Measurements from ENCODE around the gene FGF14.

Gene FGF14

GRCh38 chr13:102191951-102192502, 209.8 kb downstream of the FGF14 start:
- Histone ChIP-seq H3K27me3 (replicated peaks in 2 of 5; ENCODE audit: control insufficient read depth in 4 of 5, insufficient read depth in 5 of 5, low read length in 4 of 5) (no peaks in the 10 kb centered on the region), H3K27ac (ENCODE audit: insufficient read depth in 1 of 2, low read depth in 1 of 2, low read length in 2 of 2, poor library complexity in 1 of 2, severe bottlenecking in 2 of 2) (no peak overlapping the region), H3K4me3 (ENCODE audit: control insufficient read depth in 1 of 7, extremely low read depth in 1 of 7, insufficient read depth in 4 of 7, low read depth in 2 of 7, low read length in 6 of 7) (no peak overlapping the region), H3K36me3 (ENCODE audit: control insufficient read depth in 4 of 4, insufficient read depth in 4 of 4, low read length in 3 of 4) (no peaks in the 10 kb centered on the region), H3K9me3 (ENCODE audit: control extremely low read depth in 1 of 5, control insufficient read depth in 4 of 5, insufficient read depth in 2 of 5, low read depth in 1 of 5, low read length in 4 of 5) (no peaks in the 10 kb centered on the region), H3K4me1 (ENCODE audit: control extremely low read depth in 1 of 4, control insufficient read depth in 4 of 4, insufficient read depth in 4 of 4, low read length in 3 of 4) (no peaks in the 10 kb centered on the region)
- DNase-seq, result no peak
- WGBS (ENCODE audit: insufficient coverage), result 20% methylated on average over 1 of the region's 1 CpG
- ChIA-PET POLR2A (no interaction called here), CTCF (no interaction called here)

GRCh38 chr13:102190930-102191329, 210.9 kb downstream of the FGF14 start:
- DNase-seq, result no peak
- Histone ChIP-seq H3K27me3 (replicated peaks in 2 of 5; ENCODE audit: control insufficient read depth in 4 of 5, insufficient read depth in 5 of 5, low read length in 4 of 5) (no peaks in the 10 kb centered on the region), H3K9me3 (ENCODE audit: control extremely low read depth in 1 of 5, control insufficient read depth in 4 of 5, insufficient read depth in 2 of 5, low read depth in 1 of 5, low read length in 4 of 5) (no peaks in the 10 kb centered on the region), H3K27ac (ENCODE audit: insufficient read depth in 1 of 2, low read depth in 1 of 2, low read length in 2 of 2, poor library complexity in 1 of 2, severe bottlenecking in 2 of 2) (no peak overlapping the region), H3K36me3 (ENCODE audit: control insufficient read depth in 4 of 4, insufficient read depth in 4 of 4, low read length in 3 of 4) (no peaks in the 10 kb centered on the region), H3K4me3 (ENCODE audit: control insufficient read depth in 1 of 7, extremely low read depth in 1 of 7, insufficient read depth in 4 of 7, low read depth in 2 of 7, low read length in 6 of 7) (no peak overlapping the region), H3K4me1 (ENCODE audit: control extremely low read depth in 1 of 4, control insufficient read depth in 4 of 4, insufficient read depth in 4 of 4, low read length in 3 of 4) (no peaks in the 10 kb centered on the region)
- POLR2A ChIA-PET, result no interaction called here
- CTCF ChIA-PET, result interaction anchor here (0.6 kb wide), 1 partner anchor 90 kb away, joined by 3 read pairs; no protein-coding TSS in a partner anchor
- 100% methylated on average over 1 of the region's 2 CpGs for WGBS (ENCODE audit: insufficient coverage)

- Histone ChIP-seq H3K4me1 (ENCODE audit: control extremely low read depth in 1 of 4, control insufficient read depth in 4 of 4, insufficient read depth in 4 of 4, low read length in 3 of 4) (no peaks in the 10 kb centered on the region), H3K27me3 (replicated peaks in 2 of 5; ENCODE audit: control insufficient read depth in 4 of 5, insufficient read depth in 5 of 5, low read length in 4 of 5) (no peaks in the 10 kb centered on the region), H3K36me3 (ENCODE audit: control insufficient read depth in 4 of 4, insufficient read depth in 4 of 4, low read length in 3 of 4) (no peaks in the 10 kb centered on the region), H3K4me3 (ENCODE audit: control insufficient read depth in 1 of 7, extremely low read depth in 1 of 7, insufficient read depth in 4 of 7, low read depth in 2 of 7, low read length in 6 of 7) (no peak overlapping the region), H3K9me3 (ENCODE audit: control extremely low read depth in 1 of 5, control insufficient read depth in 4 of 5, insufficient read depth in 2 of 5, low read depth in 1 of 5, low read length in 4 of 5) (no peaks in the 10 kb centered on the region), H3K27ac (ENCODE audit: insufficient read depth in 1 of 2, low read depth in 1 of 2, low read length in 2 of 2, poor library complexity in 1 of 2, severe bottlenecking in 2 of 2) (no peak overlapping the region)
- WGBS (ENCODE audit: insufficient coverage), result 96% methylated on average over 2 of the region's 4 CpGs
- ChIA-PET CTCF (no interaction called here), POLR2A (no interaction called here)
- no peak for DNase-seq
Observed at GRCh38 chr13:102187313-102187712, 214.5 kb downstream of the FGF14 start.

- no peaks in the 10 kb centered on the region for H3K36me3 ChIP-seq (ENCODE audit: control insufficient read depth in 4 of 4, insufficient read depth in 4 of 4, low read length in 3 of 4)
- H3K27me3 ChIP-seq (replicated peaks in 2 of 5; ENCODE audit: control insufficient read depth in 4 of 5, insufficient read depth in 5 of 5, low read length in 4 of 5), result no peaks in the 10 kb centered on the region
- no peaks in the 10 kb centered on the region for H3K4me1 ChIP-seq (ENCODE audit: control extremely low read depth in 1 of 4, control insufficient read depth in 4 of 4, insufficient read depth in 4 of 4, low read length in 3 of 4)
- no peak for DNase-seq
- ChIA-PET CTCF (no interaction called here), POLR2A (no interaction called here)
- no peaks in the 10 kb centered on the region for H3K9me3 ChIP-seq (ENCODE audit: control extremely low read depth in 1 of 5, control insufficient read depth in 4 of 5, insufficient read depth in 2 of 5, low read depth in 1 of 5, low read length in 4 of 5)
- H3K4me3 ChIP-seq (ENCODE audit: control insufficient read depth in 1 of 7, extremely low read depth in 1 of 7, insufficient read depth in 4 of 7, low read depth in 2 of 7, low read length in 6 of 7), result no peak overlapping the region
- no peak overlapping the region for H3K27ac ChIP-seq (ENCODE audit: insufficient read depth in 1 of 2, low read depth in 1 of 2, low read length in 2 of 2, poor library complexity in 1 of 2, severe bottlenecking in 2 of 2)
- no CpG with 5 or more reads among the region's 5 CpGs for WGBS (ENCODE audit: insufficient coverage)
Observed at GRCh38 chr13:102185375-102185984, 216.4 kb downstream of the FGF14 start.

GRCh38 chr13:102183509-102184182, 218.2 kb downstream of the FGF14 start:
- H3K4me1 ChIP-seq (ENCODE audit: control extremely low read depth in 1 of 4, control insufficient read depth in 4 of 4, insufficient read depth in 4 of 4, low read length in 3 of 4), result no peaks in the 10 kb centered on the region
- POLR2A ChIA-PET, result no interaction called here
- H3K4me3 ChIP-seq (ENCODE audit: control insufficient read depth in 1 of 7, extremely low read depth in 1 of 7, insufficient read depth in 4 of 7, low read depth in 2 of 7, low read length in 6 of 7), result no peak overlapping the region
- CTCF ChIA-PET, result no interaction called here
- no peaks in the 10 kb centered on the region for H3K36me3 ChIP-seq (ENCODE audit: control insufficient read depth in 4 of 4, insufficient read depth in 4 of 4, low read length in 3 of 4)
- H3K27me3 ChIP-seq (replicated peaks in 2 of 5; ENCODE audit: control insufficient read depth in 4 of 5, insufficient read depth in 5 of 5, low read length in 4 of 5), result no peaks in the 10 kb centered on the region
- no peaks in the 10 kb centered on the region for H3K9me3 ChIP-seq (ENCODE audit: control extremely low read depth in 1 of 5, control insufficient read depth in 4 of 5, insufficient read depth in 2 of 5, low read depth in 1 of 5, low read length in 4 of 5)
- H3K27ac ChIP-seq (ENCODE audit: insufficient read depth in 1 of 2, low read depth in 1 of 2, low read length in 2 of 2, poor library complexity in 1 of 2, severe bottlenecking in 2 of 2), result no peak overlapping the region
- 95% methylated on average over 4 of the region's 4 CpGs for WGBS (ENCODE audit: insufficient coverage)
- DNase-seq, result no peak

- Histone ChIP-seq H3K9me3 (ENCODE audit: control extremely low read depth in 1 of 5, control insufficient read depth in 4 of 5, insufficient read depth in 2 of 5, low read depth in 1 of 5, low read length in 4 of 5) (no peaks in the 10 kb centered on the region), H3K27me3 (replicated peaks in 2 of 5; ENCODE audit: control insufficient read depth in 4 of 5, insufficient read depth in 5 of 5, low read length in 4 of 5) (no peaks in the 10 kb centered on the region), H3K36me3 (ENCODE audit: control insufficient read depth in 4 of 4, insufficient read depth in 4 of 4, low read length in 3 of 4) (no peaks in the 10 kb centered on the region), H3K4me3 (ENCODE audit: control insufficient read depth in 1 of 7, extremely low read depth in 1 of 7, insufficient read depth in 4 of 7, low read depth in 2 of 7, low read length in 6 of 7) (no peak overlapping the region), H3K4me1 (ENCODE audit: control extremely low read depth in 1 of 4, control insufficient read depth in 4 of 4, insufficient read depth in 4 of 4, low read length in 3 of 4) (no peaks in the 10 kb centered on the region), H3K27ac (ENCODE audit: insufficient read depth in 1 of 2, low read depth in 1 of 2, low read length in 2 of 2, poor library complexity in 1 of 2, severe bottlenecking in 2 of 2) (no peak overlapping the region)
- POLR2A ChIA-PET, result no interaction called here
- CTCF ChIA-PET, result no interaction called here
- DNase-seq, result no peak
- WGBS (ENCODE audit: insufficient coverage), result 100% methylated on average over 2 of the region's 5 CpGs
Observed at GRCh38 chr13:102182170-102182569, 219.7 kb downstream of the FGF14 start.

GRCh38 chr13:102177431-102177830, 224.4 kb downstream of the FGF14 start:
- ChIA-PET CTCF (interaction anchor here (0.5 to 0.9 kb wide), 2 partner anchors 18 to 656 kb away, joined by 3 to 4 read pairs; no protein-coding TSS in a partner anchor), POLR2A (no interaction called here)
- no peak for DNase-seq
- Histone ChIP-seq H3K4me3 (ENCODE audit: control insufficient read depth in 1 of 7, extremely low read depth in 1 of 7, insufficient read depth in 4 of 7, low read depth in 2 of 7, low read length in 6 of 7) (no peak overlapping the region), H3K9me3 (ENCODE audit: control extremely low read depth in 1 of 5, control insufficient read depth in 4 of 5, insufficient read depth in 2 of 5, low read depth in 1 of 5, low read length in 4 of 5) (no peaks in the 10 kb centered on the region), H3K27me3 (replicated peaks in 2 of 5; ENCODE audit: control insufficient read depth in 4 of 5, insufficient read depth in 5 of 5, low read length in 4 of 5) (no peaks in the 10 kb centered on the region), H3K27ac (ENCODE audit: insufficient read depth in 1 of 2, low read depth in 1 of 2, low read length in 2 of 2, poor library complexity in 1 of 2, severe bottlenecking in 2 of 2) (no peak overlapping the region), H3K4me1 (ENCODE audit: control extremely low read depth in 1 of 4, control insufficient read depth in 4 of 4, insufficient read depth in 4 of 4, low read length in 3 of 4) (no peaks in the 10 kb centered on the region), H3K36me3 (ENCODE audit: control insufficient read depth in 4 of 4, insufficient read depth in 4 of 4, low read length in 3 of 4) (no peaks in the 10 kb centered on the region)
